SK-N-SH (cell line): ENCODE results near the gene PSMD2. TPM values are rescaled to one million over a fixed set of nuclear protein-coding genes. Genes with fewer than 3 reads are reported as not detected.
A peak's percentile ranks its signal among the peaks of the same experiment; 100 is the strongest.

Experiments used
- CTCF ChIA-PET: fragments of 300-600, 350-600 bp; formaldehyde crosslinking; extraction: SDS; loops from one replicate; lab custom pipeline; 2021; lab: Yijun Ruan, JAX
- POLR2A ChIA-PET: fragments of 350-600 bp; sonication (Branson Sonifier 250); formaldehyde crosslinking; extraction: SDS; loops from one replicate; lab custom pipeline; 2020; ENCODE audit warnings: antibody characterized with exemption, inconsistent platforms; lab: Yijun Ruan, JAX
- DNase-seq: peaks from one replicate; pipeline ENCODE4 v3.0.0; 2012
- H2AFZ ChIP-seq: fragments of 200-600 bp; sonication (generic); 2 replicates; pipeline ENCODE4 v1.8.1; 2016; ENCODE audit warnings: antibody characterized with exemption, mild to moderate bottlenecking, low read depth
- H3F3A ChIP-seq: fragments of 200-600 bp; sonication (generic); replicated peaks from 2 replicates; pipeline ENCODE3; 2016; ENCODE audit warnings: antibody characterized with exemption, mild to moderate bottlenecking; ENCODE audit not compliant: insufficient read depth
- H3K27ac ChIP-seq, 2 experiments: fragments of 200-500 bp in 1 of 2; fragments of 200-600 bp in 1 of 2; sonication (Bioruptor generic) in 1 of 2; sonication (generic), shearing (Covaris generic) in 1 of 2; 2 replicates each; pipeline versions ENCODE4 v1.5.1 to v1.6.1; 2014 to 2016; ENCODE audit warnings: low read depth in 2 of 2, inconsistent platforms in 1 of 2, low read length in 1 of 2, mild to moderate bottlenecking in 1 of 2, mixed read lengths in 1 of 2
- H3K27me3 ChIP-seq: fragments of 200-600 bp; sonication (generic), shearing (Covaris generic); 2 replicates; pipeline ENCODE4 v1.6.1; 2016; ENCODE audit warnings: mixed run types; ENCODE audit not compliant: insufficient read depth
- H3K36me3 ChIP-seq, 2 experiments: fragments of 200-500 bp in 1 of 2; fragments of 200-600 bp in 1 of 2; sonication (Bioruptor generic) in 1 of 2; sonication (generic) in 1 of 2; replicated peaks in 1 of 2; 2 replicates each; pipeline versions ENCODE3 to v1.5.1; 2014 to 2016; ENCODE audit warnings: low read length in 1 of 2, mild to moderate bottlenecking in 1 of 2; ENCODE audit not compliant: insufficient read depth in 2 of 2, control insufficient read depth in 1 of 2
- H3K4me1 ChIP-seq, 2 experiments: fragments of 200-500 bp in 1 of 2; fragments of 200-600 bp in 1 of 2; sonication (Bioruptor generic) in 1 of 2; sonication (generic), shearing (Covaris generic) in 1 of 2; 2 replicates each; pipeline versions ENCODE4 v1.5.1 to v1.6.1; 2014 to 2016; ENCODE audit warnings: low read depth in 1 of 2, low read length in 1 of 2, mixed run types in 1 of 2; ENCODE audit not compliant: insufficient read depth in 2 of 2, control insufficient read depth in 1 of 2
- H3K4me2 ChIP-seq: fragments of 200-600 bp; sonication (generic), shearing (Covaris generic); 2 replicates; pipeline ENCODE4 v1.6.1; 2017; ENCODE audit warnings: mixed run types
- H3K4me3 ChIP-seq, 2 experiments: fragments of 200-500 bp in 1 of 2; fragments of 200-600 bp in 1 of 2; sonication (Bioruptor generic) in 1 of 2; sonication (generic), shearing (Covaris generic) in 1 of 2; 2 replicates each; pipeline versions ENCODE4 v1.5.1 to v1.8.1; 2014 to 2016; ENCODE audit warnings: low read depth in 2 of 2, inconsistent platforms in 1 of 2, low read length in 1 of 2, mild to moderate bottlenecking in 1 of 2, mixed read lengths in 1 of 2, moderate library complexity in 1 of 2
- H3K79me2 ChIP-seq: fragments of 200-600 bp; sonication (generic); 2 replicates; pipeline ENCODE4 v1.8.1; 2017; ENCODE audit warnings: mild to moderate bottlenecking; ENCODE audit not compliant: insufficient read depth
- H3K9ac ChIP-seq: fragments of 200-600 bp; sonication (generic); 2 replicates; pipeline ENCODE4 v1.6.1; 2017; ENCODE audit warnings: mixed run types
- H3K9me2 ChIP-seq: fragments of 200-600 bp; sonication (generic); 2 replicates; pipeline ENCODE4 v1.6.1; 2017; ENCODE audit warnings: mixed run types
- H3K9me3 ChIP-seq: fragments of 200-600 bp; sonication (generic); 2 replicates; pipeline ENCODE4 v1.6.1; 2017; ENCODE audit warnings: mixed run types, mild to moderate bottlenecking, moderate library complexity
- H4K20me1 ChIP-seq: fragments of 200-600 bp; sonication (generic); 2 replicates; pipeline ENCODE4 v1.6.1; 2017; ENCODE audit warnings: mild to moderate bottlenecking, mixed run types; ENCODE audit not compliant: insufficient read depth
- CHD2 ChIP-seq: fragments of 150-350 bp; IDR thresholded peaks from 2 replicates; pipeline ENCODE4 v1.6.1; 2018; ENCODE audit warnings: low read length; ENCODE audit not compliant: partially characterized antibody
- EZH2phosphoT487 ChIP-seq: fragments of 200-600 bp; sonication (generic); IDR thresholded peaks from 2 replicates; pipeline ENCODE4 v1.6.1; 2017; ENCODE audit warnings: low read depth, mixed run types, mild to moderate bottlenecking, antibody characterized with exemption, moderate library complexity, borderline replicate concordance
- FOSL2 ChIP-seq: IDR thresholded peaks from 2 replicates; pipeline ENCODE4 v1.4.0; 2012; ENCODE audit warnings: low read depth, mild to moderate bottlenecking, moderate library complexity, borderline replicate concordance
- FOXJ3 ChIP-seq: sonication (generic); formaldehyde crosslinking; IDR thresholded peaks from 2 replicates; pipeline ENCODE4 v1.5.1; 2020; ENCODE audit warnings: mild to moderate bottlenecking, missing genetic modification reagents
- GABPA ChIP-seq: IDR thresholded peaks from 2 replicates; pipeline ENCODE4 v1.4.0; 2012; ENCODE audit warnings: low read depth, mild to moderate bottlenecking
- MAX ChIP-seq: IDR thresholded peaks from 2 replicates; pipeline ENCODE4 v1.4.0; 2012; ENCODE audit warnings: low read depth
- MEF2A ChIP-seq: IDR thresholded peaks from 2 replicates; pipeline ENCODE4 v1.4.0; 2012; ENCODE audit warnings: low read depth, borderline replicate concordance
- NFIC ChIP-seq: IDR thresholded peaks from 2 replicates; pipeline ENCODE4 v1.4.0; 2012; ENCODE audit warnings: borderline replicate concordance
- NRF1 ChIP-seq: IDR thresholded peaks from 2 replicates; pipeline ENCODE4 v1.6.1; 2012; ENCODE audit warnings: low read depth, mild to moderate bottlenecking, low read length
- PBX3 ChIP-seq: IDR thresholded peaks from 2 replicates; pipeline ENCODE4; 2012
- RAD21 ChIP-seq: IDR thresholded peaks from 2 replicates; pipeline ENCODE4 v1.6.1; 2012; ENCODE audit warnings: mild to moderate bottlenecking, low read length
- RCOR1 ChIP-seq: fragments of 150-350 bp; IDR thresholded peaks from 2 replicates; pipeline ENCODE4 v1.6.1; 2017; ENCODE audit warnings: antibody characterized with exemption, low read length
- USF1 ChIP-seq: IDR thresholded peaks from 2 replicates; pipeline ENCODE4 v1.4.0; 2012; ENCODE audit warnings: low read depth, borderline replicate concordance
- USF2 ChIP-seq: fragments of 150-350 bp; IDR thresholded peaks from 2 replicates; pipeline ENCODE4 v1.6.1; 2017; ENCODE audit warnings: antibody characterized with exemption, low read length, low read depth, borderline replicate concordance
- YY1 ChIP-seq: IDR thresholded peaks from 2 replicates; pipeline ENCODE4 v1.4.0; 2012; ENCODE audit warnings: low read depth, mild to moderate bottlenecking
- WGBS: methylation state at CpG from one replicate; pipeline ENCODE4 v1.1.6; 2017; ENCODE audit warnings: low lambda C conversion rate; 5-methylcytosine and 5-hydroxymethylcytosine counted together
- polyA plus RNA-seq, 3 experiments: library from polyadenylated mRNA; depleted of rRNA; stranded (reverse); fragments of >200 nt; gene quantifications; 2 replicates each; pipeline ENCODE4 v1.2.3, GENCODE V29; 2012
- TF ChIP-seq, protein P1 (sequence below): IDR thresholded peaks from 2 replicates; pipeline ENCODE4 v1.6.1; 2012; ENCODE audit warnings: mild to moderate bottlenecking, low read depth, low read length, moderate library complexity
- TF ChIP-seq, protein P2 (sequence below): IDR thresholded peaks from 2 replicates; pipeline ENCODE4 v1.4.0; 2012; ENCODE audit warnings: low read depth, borderline replicate concordance
- TF ChIP-seq, protein P3 (sequence below): fragments of 200-600 bp; sonication (generic); IDR thresholded peaks from 2 replicates; pipeline ENCODE4 v1.6.1; 2017; ENCODE audit warnings: antibody characterized with exemption, mild to moderate bottlenecking, moderate library complexity

The PSMD2 gene
- polyA plus RNA-seq, 1 of the 3 experiments (the other 2 are of a cell fraction): 328 TPM

DNA sequence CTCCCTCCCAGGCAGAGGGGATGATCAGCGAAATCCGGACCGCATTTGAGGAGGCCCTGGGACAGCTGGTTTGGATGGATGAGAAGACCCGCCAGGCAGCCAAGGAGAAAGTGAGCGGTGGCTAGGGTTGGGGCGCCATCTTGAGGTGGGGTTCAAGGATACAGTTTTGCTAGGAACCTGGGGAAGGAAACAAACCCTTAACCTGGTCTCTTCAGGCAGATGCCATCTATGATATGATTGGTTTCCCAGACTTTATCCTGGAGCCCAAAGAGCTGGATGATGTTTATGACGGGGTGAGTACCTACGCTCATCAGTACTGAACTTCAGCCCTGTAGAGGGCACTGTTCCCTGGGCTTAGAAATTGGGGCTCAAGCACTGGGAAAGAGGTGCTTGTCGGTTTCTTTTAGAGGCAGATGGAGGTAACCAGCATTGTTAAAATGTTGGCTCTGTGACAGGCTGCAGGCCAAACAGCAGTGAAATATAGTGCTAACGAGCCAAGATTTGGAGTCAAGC is 9.6 kb upstream of the PSMD2 start (continued):
- TF ChIP-seq, protein P1, sequence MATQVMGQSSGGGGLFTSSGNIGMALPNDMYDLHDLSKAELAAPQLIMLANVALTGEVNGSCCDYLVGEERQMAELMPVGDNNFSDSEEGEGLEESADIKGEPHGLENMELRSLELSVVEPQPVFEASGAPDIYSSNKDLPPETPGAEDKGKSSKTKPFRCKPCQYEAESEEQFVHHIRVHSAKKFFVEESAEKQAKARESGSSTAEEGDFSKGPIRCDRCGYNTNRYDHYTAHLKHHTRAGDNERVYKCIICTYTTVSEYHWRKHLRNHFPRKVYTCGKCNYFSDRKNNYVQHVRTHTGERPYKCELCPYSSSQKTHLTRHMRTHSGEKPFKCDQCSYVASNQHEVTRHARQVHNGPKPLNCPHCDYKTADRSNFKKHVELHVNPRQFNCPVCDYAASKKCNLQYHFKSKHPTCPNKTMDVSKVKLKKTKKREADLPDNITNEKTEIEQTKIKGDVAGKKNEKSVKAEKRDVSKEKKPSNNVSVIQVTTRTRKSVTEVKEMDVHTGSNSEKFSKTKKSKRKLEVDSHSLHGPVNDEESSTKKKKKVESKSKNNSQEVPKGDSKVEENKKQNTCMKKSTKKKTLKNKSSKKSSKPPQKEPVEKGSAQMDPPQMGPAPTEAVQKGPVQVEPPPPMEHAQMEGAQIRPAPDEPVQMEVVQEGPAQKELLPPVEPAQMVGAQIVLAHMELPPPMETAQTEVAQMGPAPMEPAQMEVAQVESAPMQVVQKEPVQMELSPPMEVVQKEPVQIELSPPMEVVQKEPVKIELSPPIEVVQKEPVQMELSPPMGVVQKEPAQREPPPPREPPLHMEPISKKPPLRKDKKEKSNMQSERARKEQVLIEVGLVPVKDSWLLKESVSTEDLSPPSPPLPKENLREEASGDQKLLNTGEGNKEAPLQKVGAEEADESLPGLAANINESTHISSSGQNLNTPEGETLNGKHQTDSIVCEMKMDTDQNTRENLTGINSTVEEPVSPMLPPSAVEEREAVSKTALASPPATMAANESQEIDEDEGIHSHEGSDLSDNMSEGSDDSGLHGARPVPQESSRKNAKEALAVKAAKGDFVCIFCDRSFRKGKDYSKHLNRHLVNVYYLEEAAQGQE: no peak
- no peak for TF ChIP-seq USF2
- TF ChIP-seq CHD2: no peak
- TF ChIP-seq MAX: no peak
- TF ChIP-seq YY1: no peak
- no peak for TF ChIP-seq FOXJ3
- no peak for TF ChIP-seq NFIC
- TF ChIP-seq RAD21: peak; percentile 78
- TF ChIP-seq RCOR1: no peak

DNA sequence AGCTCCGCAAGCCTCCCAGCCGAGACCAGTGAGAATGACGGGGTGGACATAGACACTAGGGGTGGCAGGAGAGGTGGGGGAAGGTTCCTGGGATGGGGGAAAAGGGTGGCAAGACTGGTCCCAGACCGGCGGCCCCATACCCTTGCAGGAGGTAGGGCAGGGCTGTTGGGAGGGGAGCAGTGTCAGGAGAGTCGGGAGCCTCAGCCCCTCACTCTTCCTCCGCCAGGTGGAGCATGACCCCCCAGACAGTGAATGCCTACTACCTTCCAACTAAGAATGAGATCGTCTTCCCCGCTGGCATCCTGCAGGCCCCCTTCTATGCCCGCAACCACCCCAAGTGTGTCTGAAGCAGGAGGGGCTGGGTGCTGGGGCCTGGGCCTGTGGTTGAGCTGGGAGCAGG is 8.7 kb upstream of the PSMD2 start:
- no peak overlapping the region for H3K9ac ChIP-seq
- H3F3A ChIP-seq: peaks cover 4% of the 10 kb centered on the region
- no peaks in the 10 kb centered on the region for H3K36me3 ChIP-seq
- TF ChIP-seq YY1: no peak
- TF ChIP-seq FOXJ3: no peak
- TF ChIP-seq USF1: no peak
- no peak for TF ChIP-seq FOSL2
- TF ChIP-seq MEF2A: no peak
- TF ChIP-seq GABPA: no peak
- TF ChIP-seq MAX: no peak
- TF ChIP-seq, protein P2, sequence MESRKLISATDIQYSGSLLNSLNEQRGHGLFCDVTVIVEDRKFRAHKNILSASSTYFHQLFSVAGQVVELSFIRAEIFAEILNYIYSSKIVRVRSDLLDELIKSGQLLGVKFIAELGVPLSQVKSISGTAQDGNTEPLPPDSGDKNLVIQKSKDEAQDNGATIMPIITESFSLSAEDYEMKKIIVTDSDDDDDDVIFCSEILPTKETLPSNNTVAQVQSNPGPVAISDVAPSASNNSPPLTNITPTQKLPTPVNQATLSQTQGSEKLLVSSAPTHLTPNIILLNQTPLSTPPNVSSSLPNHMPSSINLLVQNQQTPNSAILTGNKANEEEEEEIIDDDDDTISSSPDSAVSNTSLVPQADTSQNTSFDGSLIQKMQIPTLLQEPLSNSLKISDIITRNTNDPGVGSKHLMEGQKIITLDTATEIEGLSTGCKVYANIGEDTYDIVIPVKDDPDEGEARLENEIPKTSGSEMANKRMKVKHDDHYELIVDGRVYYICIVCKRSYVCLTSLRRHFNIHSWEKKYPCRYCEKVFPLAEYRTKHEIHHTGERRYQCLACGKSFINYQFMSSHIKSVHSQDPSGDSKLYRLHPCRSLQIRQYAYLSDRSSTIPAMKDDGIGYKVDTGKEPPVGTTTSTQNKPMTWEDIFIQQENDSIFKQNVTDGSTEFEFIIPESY: no peak
- no peak for TF ChIP-seq PBX3
- TF ChIP-seq NRF1: no peak
- TF ChIP-seq, protein P3, sequence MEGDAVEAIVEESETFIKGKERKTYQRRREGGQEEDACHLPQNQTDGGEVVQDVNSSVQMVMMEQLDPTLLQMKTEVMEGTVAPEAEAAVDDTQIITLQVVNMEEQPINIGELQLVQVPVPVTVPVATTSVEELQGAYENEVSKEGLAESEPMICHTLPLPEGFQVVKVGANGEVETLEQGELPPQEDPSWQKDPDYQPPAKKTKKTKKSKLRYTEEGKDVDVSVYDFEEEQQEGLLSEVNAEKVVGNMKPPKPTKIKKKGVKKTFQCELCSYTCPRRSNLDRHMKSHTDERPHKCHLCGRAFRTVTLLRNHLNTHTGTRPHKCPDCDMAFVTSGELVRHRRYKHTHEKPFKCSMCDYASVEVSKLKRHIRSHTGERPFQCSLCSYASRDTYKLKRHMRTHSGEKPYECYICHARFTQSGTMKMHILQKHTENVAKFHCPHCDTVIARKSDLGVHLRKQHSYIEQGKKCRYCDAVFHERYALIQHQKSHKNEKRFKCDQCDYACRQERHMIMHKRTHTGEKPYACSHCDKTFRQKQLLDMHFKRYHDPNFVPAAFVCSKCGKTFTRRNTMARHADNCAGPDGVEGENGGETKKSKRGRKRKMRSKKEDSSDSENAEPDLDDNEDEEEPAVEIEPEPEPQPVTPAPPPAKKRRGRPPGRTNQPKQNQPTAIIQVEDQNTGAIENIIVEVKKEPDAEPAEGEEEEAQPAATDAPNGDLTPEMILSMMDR: no peak
- no peak for TF ChIP-seq EZH2phosphoT487
- H3K4me2 ChIP-seq: no peak overlapping the region
- no peak for DNase-seq
- no peaks in the 10 kb centered on the region for H3K79me2 ChIP-seq
- CTCF ChIA-PET: interaction anchor here (0.9 to 4.2 kb wide), 7 partner anchors 38 to 395 kb away, joined by 3 to 18 read pairs (median 3); no protein-coding TSS in a partner anchor
- H3K27ac ChIP-seq: no peak overlapping the region
- no peak overlapping the region for H2AFZ ChIP-seq
- no peaks in the 10 kb centered on the region; the same call in 1 of the 2 replicates for H3K27me3 ChIP-seq
- H3K9me2 ChIP-seq: no peaks in the 10 kb centered on the region
- H3K4me1 ChIP-seq: no peaks in the 10 kb centered on the region
- H3K4me3 ChIP-seq: no peak overlapping the region
- POLR2A ChIA-PET: no interaction called here
- WGBS: 94% methylated on average over 10 of the region's 10 CpGs
- no peaks in the 10 kb centered on the region for H3K9me3 ChIP-seq
- no peaks in the 10 kb centered on the region for H4K20me1 ChIP-seq
